Iris pigment epithelial cell (primary cell): ENCODE data around the gene SESN1.
A peak's percentile ranks its signal among the peaks of the same experiment; 100 is the strongest.

Experiments
- DNase-seq: peaks from one replicate; pipeline ENCODE4 v3.0.0-alpha.2; 2011; ENCODE audit warnings: low read depth

Gene SESN1

DNA sequence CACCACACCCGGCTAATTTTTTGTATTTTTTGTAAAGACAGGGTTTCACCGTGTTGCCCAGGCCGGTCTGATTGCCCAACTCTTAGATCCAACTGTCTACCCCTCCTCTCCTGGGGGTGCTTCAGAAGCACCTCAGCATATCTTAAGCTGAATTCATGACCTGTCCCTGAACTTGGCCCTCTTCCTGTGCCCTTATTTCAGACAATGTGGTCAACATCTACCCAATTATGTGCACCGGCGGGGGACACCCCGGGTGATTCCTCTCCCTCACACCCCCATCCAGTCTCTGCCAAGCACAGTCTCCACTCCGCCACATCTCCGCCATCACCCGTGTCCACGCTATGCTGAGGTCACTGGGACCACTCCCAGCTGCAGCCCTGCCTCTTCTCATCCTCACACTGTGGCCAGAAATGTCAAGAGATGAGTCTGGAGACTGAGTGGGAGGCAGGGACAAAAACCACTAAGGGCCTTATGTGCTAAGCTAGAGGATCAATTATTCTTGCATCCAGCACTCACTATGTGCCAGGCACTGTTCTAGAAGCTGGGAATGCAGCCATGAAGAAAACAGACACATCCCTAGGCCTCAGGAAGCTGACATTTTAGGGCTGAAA is 134.6 kb downstream of the SESN1 start:
- no peak for DNase-seq

DNA sequence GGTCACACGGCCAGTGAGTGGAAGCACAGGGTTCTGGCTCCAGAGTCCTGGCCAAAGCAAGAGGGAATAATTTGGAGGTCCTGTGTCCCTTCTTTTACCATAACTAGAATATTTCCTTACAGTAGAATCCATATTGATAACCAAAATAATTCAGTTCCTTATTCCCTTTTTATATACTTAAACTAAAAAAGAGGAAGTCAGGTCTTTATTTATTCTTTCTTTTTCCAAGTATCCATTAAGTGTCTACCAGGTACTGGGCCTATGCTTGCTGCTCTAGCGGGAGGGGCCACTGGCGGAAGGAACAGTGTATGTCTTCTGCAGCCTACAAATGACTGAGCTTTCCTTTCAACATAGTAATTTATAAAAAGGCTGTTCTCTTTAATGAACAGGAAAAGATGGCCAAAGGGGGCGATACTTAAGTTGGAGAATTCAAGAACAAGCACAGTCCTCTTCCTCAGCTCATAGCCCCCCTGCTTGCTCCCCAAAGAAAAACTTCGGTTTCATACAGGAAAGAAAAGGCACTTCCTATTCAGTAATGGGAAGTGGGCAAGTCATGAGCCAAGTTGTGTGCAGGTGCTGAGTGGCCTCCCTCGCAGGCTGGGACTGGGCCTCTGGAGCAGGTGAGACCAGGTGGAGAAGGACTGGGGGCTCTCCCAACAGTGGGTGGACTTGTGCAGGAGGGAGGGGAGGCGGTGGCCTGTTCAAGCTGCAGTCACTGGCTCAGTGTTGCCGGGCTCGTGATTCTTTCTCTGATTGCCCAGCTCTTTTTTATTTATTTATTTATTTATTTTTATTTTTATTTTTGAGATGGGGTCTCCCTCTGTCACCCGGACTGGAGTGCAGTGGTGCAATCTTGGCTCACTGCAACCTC is 135.5 kb downstream of the SESN1 start:
- no peak for DNase-seq

DNA sequence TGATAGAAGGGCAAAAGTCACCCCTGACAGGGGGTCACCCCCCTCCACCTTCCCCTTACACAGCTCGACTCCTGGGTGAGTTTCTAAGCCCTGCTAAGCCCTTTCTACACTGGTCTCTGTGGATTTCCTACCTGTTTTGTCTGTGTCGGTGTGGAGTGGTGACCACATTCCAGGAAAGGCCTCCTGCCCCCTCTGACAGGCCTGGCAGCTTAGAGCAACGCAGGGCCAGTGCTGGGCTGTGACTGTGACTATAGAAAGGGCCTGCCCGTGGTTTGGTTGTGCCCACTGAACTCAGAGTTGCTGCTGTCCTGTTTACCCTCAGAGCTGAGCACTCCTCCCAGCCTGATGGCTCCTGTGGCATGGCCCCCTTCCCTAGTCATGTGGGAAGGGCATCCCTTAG is 137.4 kb downstream of the SESN1 start:
- no peak for DNase-seq

DNA sequence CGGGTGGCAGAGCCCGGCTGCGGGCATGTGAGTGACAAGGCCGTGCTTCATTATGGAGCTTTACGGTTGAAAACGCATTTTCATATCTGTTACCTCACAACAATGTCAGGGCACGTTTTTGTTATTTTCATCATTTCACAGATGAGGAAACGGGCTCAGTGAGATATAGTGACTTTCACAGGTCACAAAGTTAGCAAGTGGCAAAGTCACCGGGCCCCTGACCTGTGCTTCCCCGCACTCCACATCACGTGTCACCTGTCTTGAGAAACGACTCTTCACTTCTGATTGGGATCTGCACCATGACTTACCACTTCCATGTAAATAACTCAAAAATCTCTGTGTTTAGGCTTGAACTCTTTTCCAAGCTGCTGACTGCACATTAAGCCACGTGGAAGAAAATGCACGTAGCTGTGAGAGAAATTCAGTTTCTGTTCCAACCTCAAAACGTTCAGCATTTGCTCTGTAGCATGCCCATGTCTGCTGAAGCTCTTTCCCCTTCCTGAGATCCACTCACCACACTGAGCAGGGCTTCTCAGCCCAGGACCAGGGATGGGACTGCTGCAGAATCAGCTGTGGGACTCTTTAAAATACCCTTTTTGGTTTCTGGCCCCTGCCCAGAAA is 139.2 kb downstream of the SESN1 start:
- no peak for DNase-seq

DNA sequence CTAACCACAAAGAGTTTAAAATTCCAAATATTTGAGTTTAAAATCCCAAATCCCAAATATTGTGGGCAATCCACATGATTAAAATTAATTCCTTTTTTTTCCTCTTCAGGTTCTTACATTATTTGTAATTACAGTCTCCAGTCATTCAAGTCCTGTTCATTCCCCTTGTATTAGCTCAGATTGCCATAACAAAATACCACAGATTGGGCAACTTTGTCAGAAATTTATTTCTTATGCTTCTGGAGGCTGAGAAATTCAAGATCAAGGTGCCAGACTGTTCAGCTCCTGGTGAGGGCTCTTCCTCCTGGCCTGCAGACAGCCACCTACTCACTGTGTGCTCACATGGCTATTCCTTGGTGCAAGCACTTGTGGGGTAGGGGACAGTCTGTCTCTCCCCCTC is 141.0 kb downstream of the SESN1 start:
- DNase-seq, result peak; percentile 73

DNA sequence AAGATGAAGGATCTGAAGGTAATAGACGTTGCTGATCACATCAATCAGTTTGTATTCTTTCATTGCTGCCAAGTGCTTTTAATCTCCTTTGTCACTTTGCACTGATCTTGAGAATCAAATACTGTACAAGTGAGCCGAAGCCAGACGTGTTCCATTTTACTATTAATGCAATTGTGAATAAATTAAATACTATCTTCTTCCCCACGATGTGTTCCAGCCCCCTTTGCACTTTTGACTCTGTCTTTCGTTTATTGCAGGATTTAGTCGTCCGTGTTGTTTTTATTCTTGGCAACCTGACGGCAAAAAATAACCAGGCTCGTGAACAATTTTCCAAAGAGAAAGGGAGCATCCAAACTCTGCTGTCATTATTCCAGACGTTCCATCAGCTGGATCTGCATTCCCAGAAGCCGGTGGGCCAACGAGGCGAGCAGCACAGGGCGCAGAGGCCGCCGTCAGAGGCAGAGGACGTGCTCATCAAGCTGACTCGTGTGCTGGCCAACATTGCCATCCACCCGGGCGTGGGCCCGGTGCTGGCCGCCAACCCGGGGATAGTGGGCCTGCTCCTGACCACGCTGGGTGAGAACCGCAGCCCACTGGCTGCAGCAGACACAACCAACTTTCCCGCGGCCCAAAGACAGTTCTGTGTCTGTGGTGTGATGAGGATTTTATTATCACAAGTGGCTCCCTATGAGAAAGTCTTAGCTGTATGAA is 141.7 kb downstream of the SESN1 start:
- no peak for DNase-seq

DNA sequence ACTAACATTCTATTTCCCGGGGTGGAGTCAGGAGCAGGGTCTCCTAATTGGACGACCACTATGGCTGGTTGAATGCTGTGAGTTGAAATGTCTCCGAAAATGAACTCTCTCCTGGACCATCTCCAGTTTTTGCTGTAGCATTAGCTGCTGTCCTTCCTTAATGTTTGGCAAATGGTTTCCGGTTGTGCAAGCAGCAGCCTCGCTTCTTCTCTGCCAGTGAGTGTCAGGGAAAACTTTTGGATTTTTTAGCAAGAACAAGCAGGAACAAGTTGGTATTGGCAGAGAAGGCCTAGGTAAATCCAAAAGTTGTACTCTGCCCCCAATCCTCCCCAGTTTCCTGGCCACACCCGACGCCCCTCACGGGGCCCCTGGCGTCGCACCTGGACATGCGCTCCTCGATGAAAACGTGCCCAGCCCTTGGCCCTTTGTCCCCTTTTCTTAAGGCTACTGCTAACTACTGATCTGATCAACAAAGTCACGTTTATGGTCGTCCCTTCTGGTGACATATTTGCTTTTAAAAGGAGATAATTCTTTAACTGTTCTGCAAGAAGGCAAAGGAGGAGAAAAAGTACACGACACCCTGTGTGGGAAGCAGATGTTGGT is 143.2 kb downstream of the SESN1 start:
- DNase-seq, result peak; percentile 51

DNA sequence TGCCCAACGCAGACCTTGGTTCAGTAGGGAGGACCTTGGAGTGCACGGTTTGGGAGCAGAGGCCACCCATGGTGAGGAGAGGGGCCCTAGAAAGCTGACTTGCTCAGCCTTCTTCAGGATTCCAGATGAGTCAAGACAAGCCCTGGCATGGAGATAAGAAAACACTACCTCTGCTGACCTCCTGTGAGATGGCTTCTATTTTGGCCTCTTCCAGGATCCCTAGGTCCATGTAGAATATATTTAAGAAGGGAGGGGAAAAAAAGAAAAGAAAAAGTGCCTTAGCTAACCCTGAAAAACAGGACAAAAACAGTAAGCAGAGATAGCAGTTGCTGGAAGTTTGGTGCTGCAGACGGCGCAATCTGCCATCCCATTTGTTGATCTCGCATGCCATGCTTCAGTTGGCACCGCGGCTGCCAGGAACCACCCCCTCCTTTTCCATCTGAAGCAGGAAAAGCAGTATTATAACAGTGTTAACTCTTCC is 146.4 kb downstream of the SESN1 start:
- DNase-seq, result peak; percentile 47

DNA sequence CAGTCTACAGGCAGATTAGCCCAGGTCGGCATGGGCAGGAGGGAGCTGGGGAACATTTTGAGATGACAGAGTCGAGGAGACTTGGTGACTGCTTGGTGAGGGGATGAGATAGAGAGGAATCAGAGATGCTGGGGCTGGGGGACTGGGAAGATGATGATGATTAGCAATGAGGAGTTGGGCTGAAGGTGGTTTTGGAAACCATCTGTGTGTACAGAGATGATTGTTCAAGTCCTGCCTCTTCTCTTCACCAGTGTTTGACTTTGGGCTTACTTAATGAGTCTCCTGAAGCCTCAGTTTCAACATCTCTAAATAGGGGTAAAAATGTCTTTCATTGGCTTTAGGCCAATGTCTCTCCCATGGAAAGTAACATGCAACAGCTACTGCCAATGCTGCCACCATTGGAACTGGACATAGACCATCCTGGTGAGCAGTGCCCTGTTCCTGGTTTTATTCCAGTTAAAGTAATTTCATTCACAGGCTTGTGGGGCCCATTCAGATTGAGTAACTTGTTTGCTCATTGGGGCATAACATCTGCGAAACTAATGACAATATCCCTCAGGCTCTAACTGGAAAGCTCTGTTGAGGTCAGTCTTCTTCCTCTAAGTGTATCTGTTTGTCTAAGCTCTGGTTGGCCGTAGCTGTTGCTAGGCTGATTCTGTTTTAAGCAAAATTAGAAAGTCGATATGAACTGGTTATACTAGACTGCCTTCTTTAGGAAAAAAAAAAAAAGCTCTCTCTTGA is 147.4 kb downstream of the SESN1 start:
- DNase-seq, result peak; percentile 100

DNA sequence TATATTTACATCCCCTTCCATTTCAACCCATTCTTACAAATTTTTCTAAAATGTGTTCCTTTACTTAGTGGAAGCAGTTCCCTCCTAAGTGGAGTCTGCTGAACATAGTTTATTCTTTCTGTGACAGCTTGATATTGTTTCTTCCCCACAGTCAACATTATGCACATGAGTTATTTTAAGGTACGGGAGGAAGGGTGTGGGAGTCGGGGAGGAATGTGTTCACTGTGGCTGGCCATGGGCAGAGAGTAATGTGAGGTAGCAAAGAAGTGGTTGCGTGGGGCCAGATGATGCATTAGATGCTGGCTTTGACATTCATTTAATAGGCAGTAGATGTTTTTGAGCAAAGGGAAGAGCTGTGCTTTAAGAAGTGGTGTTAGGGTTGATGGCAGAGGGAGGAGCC is 148.0 kb downstream of the SESN1 start:
- peak; percentile 66 for DNase-seq

DNA sequence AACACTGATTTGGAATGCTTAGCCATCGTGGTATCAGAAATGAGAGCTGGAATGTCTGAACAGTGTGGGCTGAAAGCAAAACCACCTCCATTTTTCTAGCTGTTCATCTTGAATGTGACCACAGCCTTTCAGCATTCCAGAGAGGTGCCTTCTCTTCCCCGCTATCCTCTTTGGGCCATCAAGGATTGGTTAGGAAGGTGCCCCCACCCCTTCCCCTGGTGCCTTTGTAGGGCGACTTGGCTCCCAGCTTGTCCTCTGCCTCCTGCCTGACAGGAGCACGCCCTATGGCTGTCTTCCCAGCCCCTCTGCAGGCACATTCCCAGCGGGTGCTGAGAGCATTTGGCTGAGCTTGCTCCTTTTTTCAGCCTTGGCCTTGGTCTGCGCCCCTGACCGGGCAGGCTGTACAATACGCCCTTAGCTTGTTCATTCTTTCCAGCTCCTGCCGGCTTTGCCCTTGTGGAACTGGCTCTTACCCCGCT is 148.9 kb downstream of the SESN1 start:
- DNase-seq, result no peak

DNA sequence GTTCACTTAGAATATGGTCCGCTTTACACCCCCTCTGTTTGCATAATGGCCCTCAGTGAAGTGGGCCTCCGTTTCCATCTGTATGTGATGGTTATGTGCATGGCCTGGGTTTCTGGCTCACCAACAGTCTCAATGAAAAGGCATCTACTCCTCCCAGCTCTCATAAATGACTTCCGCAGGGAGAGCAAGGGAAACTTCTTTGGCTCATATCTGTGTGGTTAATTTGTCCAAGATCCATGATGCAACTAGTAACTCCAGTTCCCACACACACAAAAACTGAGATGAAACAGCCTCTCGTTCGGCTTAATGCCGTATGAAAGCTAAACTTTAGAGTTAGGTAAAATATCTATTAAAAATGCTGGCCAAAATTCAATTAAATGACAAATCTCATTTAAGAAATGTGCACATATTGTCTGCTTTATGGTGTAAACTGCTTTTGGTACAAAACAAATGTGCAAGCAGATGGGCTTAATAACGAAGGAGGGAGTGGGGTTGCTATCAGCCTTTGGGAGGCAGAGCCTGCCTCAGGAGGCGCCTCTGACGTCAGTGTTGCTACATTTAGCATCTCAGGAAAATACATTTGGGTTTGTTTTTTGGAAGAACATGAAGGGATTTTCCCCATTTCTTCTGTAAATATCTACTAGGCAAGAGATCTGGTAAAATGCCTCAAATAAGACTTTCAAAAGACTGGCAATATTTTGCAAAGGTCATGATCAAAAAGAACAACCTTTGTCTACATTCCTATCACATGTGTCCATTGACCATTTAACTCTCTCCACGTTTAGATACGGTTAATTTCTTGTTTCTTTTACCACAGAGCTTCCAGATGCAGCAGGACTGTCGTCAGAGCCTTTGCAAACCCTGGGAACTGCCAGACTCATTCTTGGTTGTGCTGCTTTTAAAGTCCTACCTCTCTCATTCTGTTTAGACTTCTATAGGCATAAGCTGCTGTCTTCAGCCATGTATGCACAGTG is 149.7 kb downstream of the SESN1 start:
- peak; percentile 86 for DNase-seq

DNA sequence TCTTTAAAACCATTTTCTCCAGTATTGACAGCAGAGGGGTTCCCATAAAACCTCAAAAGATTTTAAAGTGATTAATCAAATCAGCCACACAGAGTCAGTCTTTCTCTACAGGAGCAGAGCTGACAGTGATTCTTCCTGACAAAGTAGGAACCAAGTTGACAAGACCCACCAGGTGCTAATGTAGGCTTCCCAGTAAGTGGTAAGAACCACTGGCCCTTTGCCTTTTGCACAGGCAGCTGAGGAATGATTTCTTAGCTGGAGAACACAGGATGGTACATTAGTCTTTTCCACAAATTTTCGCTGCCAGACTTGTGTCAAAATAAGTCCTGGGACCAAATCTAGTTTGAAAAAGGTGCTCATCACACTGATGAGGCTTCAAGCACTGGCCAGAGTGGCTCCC is 150.6 kb downstream of the SESN1 start:
- DNase-seq, result no peak

DNA sequence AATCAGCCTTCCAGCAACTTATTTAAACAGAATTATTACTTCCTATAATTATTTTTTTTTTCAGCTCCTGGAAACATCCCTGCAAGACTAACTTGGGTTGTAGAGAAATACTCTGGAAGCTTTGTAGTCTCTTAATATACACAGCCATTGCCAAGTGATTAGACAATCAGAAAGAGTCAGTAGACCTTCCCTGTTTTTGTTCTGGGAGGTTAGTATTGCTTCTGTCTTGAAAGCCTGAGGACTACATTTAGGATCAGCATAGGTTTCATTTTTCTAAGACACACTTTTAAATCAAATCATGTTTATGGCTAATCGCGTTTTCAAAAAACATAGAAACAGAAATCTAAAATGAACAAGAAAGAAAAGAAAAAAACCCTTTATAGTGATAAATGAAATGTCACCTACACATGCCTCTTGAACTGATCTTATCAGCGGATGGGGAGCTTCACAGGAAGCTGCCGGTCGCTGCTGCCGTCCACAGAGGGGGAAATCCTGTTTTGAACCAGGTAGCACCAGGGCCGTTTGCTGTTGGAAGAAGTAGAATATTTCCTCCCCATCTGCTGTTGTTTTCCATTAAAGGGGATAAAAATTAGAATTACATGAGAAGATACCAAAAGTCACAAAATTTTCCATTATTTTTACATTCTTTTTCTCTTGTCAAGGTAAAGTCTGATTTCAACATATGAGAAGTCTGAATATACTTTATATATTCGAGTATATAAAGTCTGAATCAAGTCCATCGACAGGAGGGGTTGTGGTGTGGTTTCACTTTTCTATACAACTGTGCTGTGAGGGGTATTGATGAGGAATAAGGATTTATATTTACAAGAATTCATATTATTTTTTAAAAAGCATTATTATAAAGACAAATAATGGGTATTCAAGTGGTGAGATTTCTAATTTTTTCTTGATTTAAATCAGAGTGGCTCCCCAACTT is 151.8 kb downstream of the SESN1 start:
- no peak for DNase-seq

DNA sequence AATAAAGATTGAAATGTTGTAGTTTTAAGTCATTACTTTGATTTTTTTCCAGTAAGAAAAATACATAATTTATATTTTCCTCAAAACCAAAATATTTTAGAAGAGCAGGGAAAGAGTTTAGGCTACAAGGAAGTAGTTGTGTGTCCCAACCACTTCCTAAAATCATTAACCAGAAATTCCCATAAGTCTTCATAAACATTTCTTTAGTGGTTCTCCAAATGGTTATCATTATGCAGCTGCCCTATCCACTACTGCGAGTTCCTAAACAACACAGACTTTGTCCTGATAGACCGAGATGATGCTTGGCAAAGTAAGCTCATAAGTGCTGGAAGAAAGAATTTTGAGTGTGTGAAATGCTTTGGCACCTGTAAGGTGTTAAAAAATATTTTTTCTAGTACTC is 152.8 kb downstream of the SESN1 start:
- no peak for DNase-seq

DNA sequence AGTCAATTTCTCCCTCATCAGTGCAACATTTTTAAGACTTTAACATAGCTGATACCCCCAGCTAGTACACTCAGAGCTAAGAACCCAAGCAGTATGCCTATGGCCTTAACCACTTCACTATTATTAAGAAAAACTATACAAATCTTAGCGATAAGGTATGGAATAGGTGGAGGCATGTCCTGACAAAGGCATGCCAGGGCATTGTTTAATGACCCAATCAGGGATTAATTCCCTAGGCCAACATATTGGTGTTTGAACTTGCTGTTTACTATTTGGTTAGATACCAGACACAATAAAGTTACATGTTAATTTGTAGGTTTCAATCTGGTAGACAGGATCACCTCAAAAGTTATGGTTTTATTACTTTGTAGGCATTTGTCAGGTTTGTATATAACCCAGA is 153.4 kb downstream of the SESN1 start:
- no peak for DNase-seq

DNA sequence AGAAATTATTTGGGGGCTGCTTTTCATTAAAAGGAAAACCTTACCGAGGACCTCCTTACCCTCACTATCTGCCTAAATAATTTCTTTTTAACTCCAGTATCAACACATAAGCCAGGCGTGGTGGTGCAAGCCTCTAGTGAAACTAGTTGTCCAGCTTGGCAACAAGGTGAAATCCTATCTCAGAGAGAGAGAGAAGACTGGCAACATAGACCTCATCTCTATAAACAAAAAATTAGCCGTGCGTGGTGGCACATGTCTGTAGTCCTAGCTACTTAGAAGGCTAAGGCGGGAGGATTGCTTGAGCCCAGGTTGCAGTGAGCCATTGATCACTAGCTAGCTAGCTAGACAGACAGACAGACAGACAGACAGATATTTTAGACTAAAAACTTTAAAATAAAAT is 153.9 kb downstream of the SESN1 start:
- no peak for DNase-seq

DNA sequence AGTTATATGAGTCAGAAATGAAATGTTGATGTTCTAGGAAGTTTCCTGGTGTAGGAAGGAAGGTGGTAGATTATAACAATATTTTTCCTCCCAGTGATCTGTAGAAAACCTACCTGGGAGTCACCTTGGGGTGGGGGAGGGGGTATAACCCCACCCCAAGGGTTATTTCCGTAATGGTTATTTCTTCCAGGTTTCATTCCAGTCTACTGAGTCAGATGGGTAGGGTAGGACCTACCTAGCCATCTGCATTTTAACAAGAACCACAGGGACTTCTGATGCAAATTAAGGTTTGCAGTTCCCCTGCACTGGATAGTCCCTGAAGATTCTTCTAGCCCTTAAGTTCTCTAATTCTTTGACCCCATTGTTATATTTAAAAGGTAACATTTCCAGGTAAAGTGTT is 157.5 kb downstream of the SESN1 start:
- DNase-seq, result no peak
